HG02571 (cell line): ENCODE measurements around the gene MICAL2.

Experiments
- ATAC-seq: cut with Tn5 transposase; IDR thresholded peaks from one replicate; pipeline ENCODE4 v1.9.1; 2021; ENCODE audit warnings: mild to moderate bottlenecking, moderate library complexity; ENCODE audit not compliant: unreplicated experiment

The MICAL2 gene

DNA sequence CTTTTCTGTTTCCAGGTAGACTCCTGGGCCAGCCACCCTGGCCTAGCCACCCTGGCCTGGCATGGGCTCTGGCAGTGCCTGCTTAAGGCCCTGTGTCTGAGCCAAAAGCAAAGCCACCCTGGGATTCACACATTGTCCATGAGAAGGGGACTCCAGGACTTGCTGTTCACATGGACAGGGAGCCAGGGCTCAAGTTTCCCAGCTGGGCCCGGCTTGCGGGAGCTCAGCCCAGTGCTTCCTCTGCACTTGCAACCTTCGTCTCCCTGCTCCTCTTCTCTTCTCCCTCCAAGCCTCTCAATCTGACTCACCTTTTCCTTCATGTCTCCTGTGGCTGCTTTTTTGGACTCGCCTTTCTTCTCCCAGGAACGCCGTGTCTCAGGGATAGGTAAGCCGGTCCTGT, 130.3 kb downstream of the MICAL2 start:
- ATAC-seq, result no peak

DNA sequence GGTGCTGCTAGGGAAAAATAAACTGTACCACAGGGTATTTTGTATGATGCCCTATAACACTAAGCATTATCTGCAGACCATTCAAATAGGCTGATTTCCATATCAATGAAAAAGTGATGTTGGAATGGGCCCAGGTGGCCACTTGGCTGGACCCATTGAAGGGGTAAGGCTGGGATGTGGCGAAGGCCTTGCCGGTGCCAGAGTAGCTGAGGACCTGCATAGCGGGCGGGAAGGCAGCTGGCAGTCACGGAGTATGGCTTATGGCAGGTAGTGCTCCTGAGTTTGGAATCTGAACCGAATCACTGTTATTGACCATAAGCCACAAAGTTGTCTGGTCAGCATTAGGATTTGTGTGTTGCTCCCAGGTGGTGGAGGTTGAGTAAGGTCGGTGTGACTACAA, 131.0 kb downstream of the MICAL2 start:
- no peak for ATAC-seq

DNA sequence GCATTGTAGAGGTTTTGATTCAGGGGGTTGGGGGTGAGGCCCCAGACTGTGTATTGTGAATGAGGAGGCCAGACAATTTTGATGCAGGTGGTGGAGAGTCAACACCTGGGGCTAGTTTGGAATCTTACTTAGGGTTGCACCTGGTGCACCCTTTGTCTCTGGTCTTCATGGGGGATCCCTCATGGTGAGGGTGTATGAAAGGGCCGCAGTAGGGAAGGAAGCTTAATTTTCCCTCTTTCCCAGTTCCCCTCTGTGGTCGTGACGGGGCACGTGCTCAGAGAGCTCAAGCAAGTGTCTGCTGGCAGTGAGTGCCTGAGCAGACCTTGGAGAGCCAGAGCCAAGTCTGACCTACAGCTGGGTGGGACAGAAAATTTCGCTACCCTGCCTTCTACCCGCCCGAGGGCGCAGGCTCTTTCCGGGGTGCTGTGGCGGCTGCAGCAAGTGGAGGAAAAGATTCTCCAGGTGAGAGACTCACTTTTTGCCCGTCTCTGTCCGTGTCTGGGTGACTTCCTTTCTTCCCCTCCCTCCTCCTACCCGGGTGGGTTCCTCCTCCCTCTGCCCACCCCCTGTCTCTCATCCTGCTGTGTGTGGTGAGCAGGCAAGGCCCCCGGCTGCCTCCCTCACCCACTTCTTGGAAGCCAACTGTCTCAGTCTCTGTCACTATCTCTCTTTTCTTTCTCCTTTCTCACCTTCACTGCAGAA, 131.7 kb downstream of the MICAL2 start:
- ATAC-seq, result no peak

GRCh38 chr11:12242966-12243365, 132.6 kb downstream of the MICAL2 start:
- ATAC-seq, result no peak

- ATAC-seq, result no peak
Measured at GRCh38 chr11:12243486-12243885, 133.1 kb downstream of the MICAL2 start.

DNA sequence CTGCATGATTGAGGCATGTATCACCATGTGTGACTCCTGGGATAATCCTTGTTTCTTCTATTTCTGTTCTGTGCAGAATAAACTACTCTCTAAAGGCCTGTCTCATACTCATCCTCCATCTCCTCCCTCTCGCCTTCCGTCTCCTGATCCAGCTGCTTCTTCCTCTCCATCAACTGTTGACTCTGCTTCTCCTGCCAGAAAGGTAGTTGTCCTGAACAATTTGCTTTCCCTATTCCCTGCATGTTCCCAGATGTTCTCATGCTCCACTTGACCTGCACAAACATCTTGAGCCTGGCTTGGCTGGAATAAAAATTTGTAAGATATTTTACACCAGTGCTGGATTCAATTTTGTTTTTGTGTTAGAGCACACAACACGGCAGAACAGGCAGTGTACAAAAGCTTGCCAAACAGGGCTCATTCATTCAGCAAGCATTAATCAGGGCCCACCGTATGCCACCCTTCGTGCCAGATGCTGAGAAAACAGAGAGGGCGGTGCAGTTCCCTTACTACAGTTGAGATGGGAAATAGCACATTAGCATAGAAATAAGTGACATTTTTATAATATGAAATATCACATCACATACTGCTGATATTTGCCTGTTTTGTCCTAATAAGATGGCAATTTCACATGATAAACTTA, 133.6 kb downstream of the MICAL2 start:
- ATAC-seq, result no peak

- no peak for ATAC-seq
Measured at GRCh38 chr11:12245091-12245490, 134.7 kb downstream of the MICAL2 start.

- no peak for ATAC-seq
Measured at GRCh38 chr11:12245549-12246016, 135.2 kb downstream of the MICAL2 start.

- ATAC-seq, result no peak
Measured at GRCh38 chr11:12246147-12246546, 135.8 kb downstream of the MICAL2 start.

DNA sequence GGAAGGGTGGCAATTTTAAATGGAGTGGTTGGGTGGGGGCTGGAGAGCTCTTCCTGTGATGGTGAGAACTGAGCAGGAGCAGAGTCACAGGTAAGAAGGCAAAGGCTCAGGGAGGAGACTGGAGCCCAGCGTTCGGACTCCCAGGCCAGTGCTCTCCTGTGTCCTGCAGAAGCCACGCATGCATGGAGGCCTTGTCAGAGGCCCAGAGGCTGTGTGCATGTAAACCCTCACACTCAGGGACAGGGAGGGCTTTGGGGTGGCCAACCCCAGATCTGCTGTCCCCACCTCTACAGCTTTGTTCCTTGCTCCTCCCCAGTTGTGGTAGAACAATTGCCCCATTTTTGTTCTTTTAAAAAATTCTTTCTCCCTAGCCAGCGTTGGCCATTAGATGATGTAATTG, 136.6 kb downstream of the MICAL2 start:
- no peak for ATAC-seq

DNA sequence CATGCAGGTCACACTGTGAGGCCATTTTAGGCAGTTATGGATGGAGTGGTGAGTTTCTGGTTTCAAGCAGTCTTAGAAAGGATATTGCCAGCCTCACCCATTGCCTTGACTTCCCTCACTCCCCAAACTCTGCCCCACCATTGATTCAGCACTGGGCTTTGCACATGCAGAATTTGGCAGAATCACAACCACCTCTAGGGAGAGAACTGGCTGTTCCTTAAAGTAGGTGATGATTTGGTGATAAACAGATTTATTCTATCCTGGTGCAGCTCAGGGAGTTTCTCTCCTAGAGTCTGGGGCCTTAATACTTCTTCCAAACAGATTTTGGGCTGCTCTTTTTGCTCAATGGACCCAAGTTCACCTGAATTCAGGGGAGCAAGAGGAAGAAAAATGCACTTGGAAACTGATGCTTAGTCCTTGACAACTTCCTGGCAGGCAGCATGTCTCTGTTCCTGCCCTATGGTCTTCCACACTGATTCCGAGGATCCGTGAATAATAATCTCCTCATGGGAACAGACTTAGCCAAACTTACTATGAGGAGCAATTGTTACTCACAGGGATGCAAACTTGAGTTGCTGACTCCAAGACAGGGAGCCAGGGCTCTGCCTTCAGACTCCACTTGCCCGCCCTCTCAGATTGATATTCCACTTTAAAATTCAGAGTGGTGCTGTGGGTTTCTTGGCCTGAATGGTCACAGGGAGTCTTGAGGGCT, 137.3 kb downstream of the MICAL2 start:
- no peak for ATAC-seq

DNA sequence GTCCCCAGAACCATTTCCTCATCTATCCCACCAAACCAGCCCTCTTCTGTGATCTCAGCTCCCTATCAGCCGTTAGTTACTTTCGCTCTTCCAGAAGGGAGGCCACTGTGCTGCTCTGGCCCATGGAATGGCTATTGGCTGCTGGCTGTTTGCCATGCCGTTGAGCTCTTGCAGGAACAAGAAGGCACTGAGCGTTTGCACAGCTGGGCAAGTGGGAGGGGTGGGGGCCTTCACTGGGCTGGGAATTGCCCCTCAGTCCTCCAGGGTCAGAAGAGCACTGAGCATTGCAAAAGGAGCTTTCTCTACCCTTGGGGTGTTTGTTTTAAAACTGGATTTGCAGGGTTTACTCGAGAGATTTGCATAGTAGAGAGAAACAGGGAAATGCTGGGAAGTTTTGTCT, 137.9 kb downstream of the MICAL2 start:
- ATAC-seq, result no peak

DNA sequence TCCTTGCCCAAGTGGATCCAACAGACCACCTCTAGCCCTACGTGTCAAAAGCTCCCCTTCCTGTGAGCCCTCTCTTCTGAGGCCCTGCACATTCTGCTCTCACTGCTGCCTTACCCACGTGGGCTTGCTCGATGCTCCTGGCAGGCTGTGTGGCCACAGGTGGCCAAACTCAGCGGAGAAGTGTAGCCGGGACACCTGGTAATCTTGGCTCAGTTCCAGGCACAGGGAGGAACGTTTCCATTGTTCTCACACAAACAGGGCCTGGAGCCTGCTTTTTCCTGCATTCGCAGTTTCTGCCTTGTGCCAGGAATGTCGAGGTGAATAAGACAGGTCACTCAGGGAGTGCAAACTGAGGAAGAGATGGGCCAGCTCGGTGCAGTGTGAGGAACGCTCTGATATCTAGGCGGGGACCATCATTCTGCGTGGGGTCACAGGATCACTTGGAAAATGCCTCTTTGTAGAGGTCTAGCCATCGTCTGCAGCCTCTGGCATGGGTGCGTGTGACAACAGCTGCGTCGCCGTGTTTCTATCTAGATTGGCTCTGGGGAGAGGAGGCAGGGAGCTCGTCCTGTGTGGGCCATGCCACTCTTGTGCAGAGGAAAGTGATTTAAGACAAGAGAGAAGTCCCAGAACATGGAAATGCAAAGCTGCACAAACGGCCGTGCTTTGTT, 139.3 kb downstream of the MICAL2 start:
- no peak for ATAC-seq

DNA sequence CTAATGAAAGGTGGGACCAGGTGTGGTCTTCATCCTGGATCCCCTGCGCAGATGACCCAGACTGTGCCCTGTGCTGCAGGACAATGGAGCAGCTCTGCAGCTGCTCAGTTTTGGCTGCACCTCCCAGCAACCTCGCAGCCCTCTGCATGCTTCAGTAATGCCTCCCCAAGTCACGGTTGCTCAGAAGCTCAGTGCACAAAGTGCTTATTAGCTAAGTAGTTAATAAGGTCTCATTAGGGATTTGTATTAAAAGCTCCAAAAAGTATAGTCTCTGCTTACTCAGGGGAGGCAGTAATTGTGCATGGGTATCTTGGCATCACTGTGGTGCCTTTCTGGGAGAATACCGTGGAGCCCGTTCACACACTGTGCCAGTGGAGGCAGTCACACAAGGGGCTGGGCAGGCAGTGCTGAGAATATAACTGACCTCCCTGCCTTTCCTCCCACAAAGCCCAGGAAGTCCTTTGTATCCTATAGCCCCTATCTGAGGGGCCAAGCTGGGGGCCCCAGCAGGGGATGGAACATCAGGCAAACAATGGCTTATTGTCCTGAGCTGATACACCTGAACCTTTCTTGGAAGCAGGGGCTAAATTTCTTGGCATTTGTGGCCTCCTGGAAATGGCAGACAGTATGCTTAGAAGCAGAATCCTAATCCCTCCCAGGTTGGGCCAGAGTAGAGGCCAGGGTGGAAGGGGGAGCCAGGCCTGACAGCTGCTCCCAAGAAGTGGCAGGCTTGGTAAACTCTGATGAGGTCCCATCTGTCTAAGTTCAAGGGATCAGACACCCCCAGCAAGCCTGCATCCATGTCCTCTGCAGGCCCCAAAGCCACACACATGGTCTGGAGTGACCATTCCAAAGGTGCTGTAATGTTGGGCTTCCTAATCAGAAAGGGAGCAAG, 141.5 kb downstream of the MICAL2 start:
- no peak for ATAC-seq

DNA sequence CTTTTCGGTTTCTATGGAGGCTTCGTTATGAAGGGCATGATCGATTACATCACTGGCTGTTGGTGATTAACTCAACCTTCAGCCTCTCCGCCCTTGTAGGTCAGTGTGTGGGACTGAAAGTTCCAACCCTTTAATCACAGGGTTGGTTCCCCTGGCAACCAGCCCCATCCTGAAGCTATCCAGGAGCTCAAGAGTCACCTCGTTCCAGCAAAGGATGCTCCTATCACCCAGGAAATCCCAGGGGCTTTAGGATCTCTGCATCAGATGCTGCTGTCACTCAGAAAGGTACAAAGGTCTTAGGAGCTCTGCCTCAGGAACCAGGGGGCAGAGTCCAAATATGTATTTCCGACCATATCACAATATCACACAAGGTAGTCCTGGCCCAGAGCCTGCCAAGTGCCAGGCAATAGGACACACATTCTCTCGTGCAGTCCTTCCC, 143.5 kb downstream of the MICAL2 start:
- no peak for ATAC-seq

DNA sequence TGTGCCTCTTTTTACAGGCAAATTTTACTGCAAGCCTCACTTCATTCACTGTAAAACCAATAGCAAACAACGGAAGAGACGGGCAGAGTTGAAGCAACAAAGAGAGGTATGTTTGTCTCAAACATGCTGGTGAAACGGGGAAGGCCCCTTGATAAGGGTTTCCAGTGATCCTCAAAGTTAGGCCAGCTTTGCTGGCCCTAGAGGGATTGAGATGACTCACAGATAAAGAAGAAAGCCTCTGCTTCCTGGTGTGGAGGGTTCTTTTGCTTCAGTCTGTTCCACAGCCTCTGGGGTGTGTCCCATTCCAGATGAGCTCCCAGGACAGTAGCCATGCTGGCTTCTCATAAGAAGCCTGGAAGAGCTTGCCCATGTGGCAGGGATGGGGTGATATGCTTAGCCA, 148.1 kb downstream of the MICAL2 start:
- no peak for ATAC-seq

DNA sequence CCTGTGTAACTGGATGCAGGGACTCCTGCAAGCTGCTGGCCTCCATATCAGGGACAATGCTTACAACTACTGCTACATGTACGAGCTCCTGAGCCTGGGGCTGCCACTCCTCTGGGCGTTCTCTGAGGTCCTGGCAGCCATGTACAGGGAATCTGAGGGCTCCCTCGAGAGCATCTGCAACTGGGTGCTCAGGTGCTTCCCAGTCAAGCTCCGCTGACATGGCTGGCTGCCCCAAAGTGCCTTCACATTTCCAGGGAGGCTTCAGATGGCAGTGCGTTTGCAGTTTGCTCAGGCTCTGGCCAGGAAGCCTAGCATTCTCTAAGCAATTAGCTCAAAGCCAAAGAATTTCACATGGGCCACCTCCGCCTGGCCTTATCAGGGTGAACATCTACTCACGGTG, 149.6 kb downstream of the MICAL2 start:
- ATAC-seq, result no peak

- no peak for ATAC-seq
Measured at GRCh38 chr11:12260731-12261521, 150.5 kb downstream of the MICAL2 start.

- no peak for ATAC-seq
Measured at GRCh38 chr11:12261551-12261950, 151.2 kb downstream of the MICAL2 start.
